SH-SY5Y (cell line): ENCODE results near the gene ACRBP.

Experiments
- GATA2 ChIP-seq: IDR thresholded peaks from 2 replicates; pipeline ENCODE4 v1.6.1; 2011; ENCODE audit warnings: mild to moderate bottlenecking, low read depth, low read length
- GATA3 ChIP-seq: IDR thresholded peaks from 2 replicates; pipeline ENCODE4 v1.6.1; 2011; ENCODE audit warnings: low read depth, mild to moderate bottlenecking, low read length, moderate library complexity

DNA sequence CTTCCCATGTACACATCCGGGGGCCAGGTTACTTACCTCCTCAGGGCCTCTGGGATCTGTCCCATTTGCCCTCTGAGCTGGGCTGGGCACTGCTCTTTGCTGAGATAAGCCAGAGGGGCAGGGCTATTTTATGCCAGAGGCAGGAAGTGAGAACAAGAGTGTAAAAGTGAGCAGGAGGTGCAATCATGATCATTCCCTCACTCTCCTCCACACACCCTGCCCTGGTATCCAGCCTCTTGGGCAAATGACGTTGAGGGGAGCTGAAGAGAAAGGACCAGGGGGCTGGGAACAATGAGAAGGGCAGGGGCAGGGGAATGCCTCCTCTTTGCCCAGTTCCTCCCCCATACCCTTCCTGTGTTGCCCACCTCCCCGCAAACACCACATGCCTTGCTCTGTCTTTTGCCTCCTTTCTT, 15.7 kb downstream of the ACRBP start:
- TF ChIP-seq GATA3 (no peak), GATA2 (no peak)
